ENCODE data around the gene LMAN2L.

LMAN2L gene

GRCh38 chr2:96699021-96699420, 40.8 kb downstream of the LMAN2L start:
- Histone ChIP-seq H3K4me3 (no peak overlapping the region), H3K27ac (no peak overlapping the region)
- DNase-seq (ENCODE audit: low spot score) = peak; percentile 35
- TF ChIP-seq, protein P1, sequence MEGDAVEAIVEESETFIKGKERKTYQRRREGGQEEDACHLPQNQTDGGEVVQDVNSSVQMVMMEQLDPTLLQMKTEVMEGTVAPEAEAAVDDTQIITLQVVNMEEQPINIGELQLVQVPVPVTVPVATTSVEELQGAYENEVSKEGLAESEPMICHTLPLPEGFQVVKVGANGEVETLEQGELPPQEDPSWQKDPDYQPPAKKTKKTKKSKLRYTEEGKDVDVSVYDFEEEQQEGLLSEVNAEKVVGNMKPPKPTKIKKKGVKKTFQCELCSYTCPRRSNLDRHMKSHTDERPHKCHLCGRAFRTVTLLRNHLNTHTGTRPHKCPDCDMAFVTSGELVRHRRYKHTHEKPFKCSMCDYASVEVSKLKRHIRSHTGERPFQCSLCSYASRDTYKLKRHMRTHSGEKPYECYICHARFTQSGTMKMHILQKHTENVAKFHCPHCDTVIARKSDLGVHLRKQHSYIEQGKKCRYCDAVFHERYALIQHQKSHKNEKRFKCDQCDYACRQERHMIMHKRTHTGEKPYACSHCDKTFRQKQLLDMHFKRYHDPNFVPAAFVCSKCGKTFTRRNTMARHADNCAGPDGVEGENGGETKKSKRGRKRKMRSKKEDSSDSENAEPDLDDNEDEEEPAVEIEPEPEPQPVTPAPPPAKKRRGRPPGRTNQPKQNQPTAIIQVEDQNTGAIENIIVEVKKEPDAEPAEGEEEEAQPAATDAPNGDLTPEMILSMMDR (IDR thresholded peaks at IDR 0.05) = no peak

DNA sequence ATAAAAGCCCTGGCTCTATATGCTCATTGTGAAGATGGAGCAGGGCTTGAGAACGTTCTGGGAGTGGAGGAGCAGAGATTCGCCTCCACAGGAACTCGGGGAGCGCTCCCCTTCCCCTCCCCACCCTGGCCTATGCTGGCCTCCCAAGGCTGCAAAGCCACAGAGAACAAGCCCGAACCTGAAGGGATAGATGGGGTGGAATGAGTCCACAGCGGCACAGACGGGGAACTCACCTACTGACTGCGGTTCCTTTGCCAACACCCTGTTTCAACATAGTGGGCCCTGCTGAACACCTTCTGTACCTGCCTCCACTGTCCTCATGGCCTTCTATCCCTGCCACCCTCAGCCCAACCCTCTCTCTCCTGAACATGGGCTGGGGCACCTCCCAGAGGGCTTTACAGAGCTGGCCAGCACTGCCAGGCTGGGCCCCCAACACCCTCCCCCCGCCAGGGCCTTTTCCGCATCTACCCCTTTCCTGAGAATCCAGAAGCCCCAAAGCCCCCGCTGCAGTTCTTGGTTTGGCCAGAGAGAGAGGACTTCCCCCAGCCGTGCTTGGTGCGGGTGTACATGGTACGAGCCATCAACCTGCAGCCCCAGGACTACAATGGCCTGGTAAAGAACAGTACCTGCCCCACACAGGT, 41.5 kb downstream of the LMAN2L start:
- Histone ChIP-seq H3K4me3 (no peak overlapping the region), H3K27ac (no peak overlapping the region)
- TF ChIP-seq, protein P1 (IDR thresholded peaks at IDR 0.05) = no peak
- DNase-seq (ENCODE audit: low spot score) = no peak

GRCh38 chr2:96697476-96697875, 42.4 kb downstream of the LMAN2L start:
- no peak overlapping the region for H3K27ac ChIP-seq
- DNase-seq (ENCODE audit: low spot score) = no peak
- no peak overlapping the region for H3K4me3 ChIP-seq
- TF ChIP-seq, protein P1 (IDR thresholded peaks at IDR 0.05) = no peak

DNA sequence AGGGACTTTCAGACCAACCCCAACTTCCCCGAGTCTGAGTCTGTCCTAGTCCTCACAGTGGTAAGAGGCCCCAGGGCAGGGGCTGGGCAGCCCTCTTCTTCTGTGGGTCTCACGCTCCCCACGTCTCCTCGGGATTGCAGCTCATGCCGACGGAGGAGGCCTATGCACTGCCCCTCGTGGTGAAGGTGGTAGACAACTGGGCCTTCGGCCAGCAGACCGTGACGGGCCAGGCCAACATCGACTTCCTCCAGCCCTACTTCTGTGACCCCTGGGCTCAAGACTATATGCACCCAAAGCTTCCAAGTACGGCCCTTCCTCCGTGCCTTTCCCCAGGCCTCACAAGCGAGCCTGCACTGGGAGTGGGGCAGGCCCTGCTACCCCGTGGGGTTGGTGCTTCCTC, 44.3 kb downstream of the LMAN2L start:
- no peak overlapping the region for H3K27ac ChIP-seq
- H3K4me3 ChIP-seq = no peak overlapping the region
- TF ChIP-seq, protein P1 (IDR thresholded peaks at IDR 0.05) = no peak
- DNase-seq (ENCODE audit: low spot score) = no peak

- no peak overlapping the region for H3K27ac ChIP-seq
- DNase-seq (ENCODE audit: low spot score) = no peak
- no peak overlapping the region for H3K4me3 ChIP-seq
- TF ChIP-seq, protein P1 (IDR thresholded peaks at IDR 0.05) = no peak
Measured at GRCh38 chr2:96694816-96695455, 44.9 kb downstream of the LMAN2L start.

GRCh38 chr2:96694279-96694678, 45.6 kb downstream of the LMAN2L start:
- TF ChIP-seq, protein P1 (IDR thresholded peaks at IDR 0.05) = no peak
- no peak for DNase-seq (ENCODE audit: low spot score)
- no peak overlapping the region for H3K4me3 ChIP-seq
- H3K27ac ChIP-seq = no peak overlapping the region

All from coronary artery (tissue), 2 donors.